GM10847 (cell line): ENCODE measurements around the gene CCT2.

Experiments used
- POLR2A ChIP-seq: IDR thresholded peaks from 2 replicates; pipeline ENCODE4 v1.6.1; 2011; ENCODE audit not compliant: insufficient read length; ENCODE audit errors: extremely low read depth

CCT2 gene

DNA sequence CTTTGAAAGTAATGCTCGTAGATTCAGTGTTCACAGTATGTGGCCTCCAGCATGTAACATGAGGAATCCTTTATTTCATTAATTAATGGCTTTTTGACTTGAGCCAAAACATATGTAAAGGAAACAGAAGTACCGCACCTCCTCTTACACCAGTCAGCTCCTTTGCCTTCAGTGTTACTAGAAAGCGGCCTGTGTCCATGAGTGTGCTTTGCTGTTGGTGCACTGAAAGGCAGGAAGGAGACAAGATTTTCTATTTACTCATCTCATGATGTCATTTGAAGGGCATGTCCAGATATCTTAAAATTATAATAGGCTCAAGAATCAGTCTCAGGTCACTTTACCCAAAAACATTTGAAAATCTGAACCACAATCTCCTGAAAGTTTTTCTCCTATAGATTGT lies 9.9 kb upstream of the CCT2 start:
- no peak for TF ChIP-seq POLR2A

GRCh38 chr12:69578283-69578682 lies 7.0 kb upstream of the CCT2 start:
- TF ChIP-seq POLR2A = no peak

DNA sequence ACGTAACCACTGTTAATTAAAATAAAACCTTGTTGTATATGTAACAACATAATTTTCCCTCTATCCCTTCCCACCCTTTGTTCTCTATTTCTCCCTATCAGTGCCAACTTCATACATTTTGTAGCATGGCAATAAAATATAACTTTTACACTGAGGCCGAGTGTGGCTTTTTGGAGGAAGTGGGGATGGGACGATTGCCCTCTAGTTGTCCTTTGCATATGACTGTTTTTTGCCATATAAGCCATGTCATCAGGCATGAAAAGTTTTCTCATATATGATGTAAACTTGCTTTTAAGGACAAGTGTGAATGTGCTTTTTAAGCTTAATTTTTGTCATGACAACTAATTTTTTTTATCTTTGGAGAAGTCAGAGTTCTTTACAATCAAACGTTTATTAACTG lies 6.2 kb upstream of the CCT2 start:
- TF ChIP-seq POLR2A = no peak

- no peak for TF ChIP-seq POLR2A
These were observed 5.2 kb upstream of the CCT2 start for GRCh38 chr12:69580074-69580473.

DNA sequence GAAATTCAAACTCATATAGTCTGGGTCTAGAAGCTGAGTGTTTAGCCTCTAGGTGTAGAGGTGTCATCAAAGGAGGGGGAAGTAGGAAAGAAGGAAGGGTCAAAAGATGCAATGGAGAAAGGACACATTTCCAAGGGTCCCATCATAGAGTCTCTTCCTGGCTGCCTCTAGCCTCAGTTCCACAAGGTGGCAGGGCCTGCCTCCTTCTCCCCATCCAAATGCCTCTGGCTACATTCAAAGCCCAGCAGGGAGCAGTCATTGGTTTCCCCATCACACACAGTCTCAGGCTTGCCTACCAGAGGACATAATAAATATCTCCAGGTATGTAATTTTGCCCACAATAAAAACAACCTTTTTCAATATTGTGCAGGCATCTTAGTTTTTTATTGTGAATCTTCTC lies 2.1 kb upstream of the CCT2 start:
- no peak for TF ChIP-seq POLR2A

- TF ChIP-seq POLR2A = no peak
These were observed 3.3 kb downstream of the CCT2 start for GRCh38 chr12:69588527-69588926.

DNA sequence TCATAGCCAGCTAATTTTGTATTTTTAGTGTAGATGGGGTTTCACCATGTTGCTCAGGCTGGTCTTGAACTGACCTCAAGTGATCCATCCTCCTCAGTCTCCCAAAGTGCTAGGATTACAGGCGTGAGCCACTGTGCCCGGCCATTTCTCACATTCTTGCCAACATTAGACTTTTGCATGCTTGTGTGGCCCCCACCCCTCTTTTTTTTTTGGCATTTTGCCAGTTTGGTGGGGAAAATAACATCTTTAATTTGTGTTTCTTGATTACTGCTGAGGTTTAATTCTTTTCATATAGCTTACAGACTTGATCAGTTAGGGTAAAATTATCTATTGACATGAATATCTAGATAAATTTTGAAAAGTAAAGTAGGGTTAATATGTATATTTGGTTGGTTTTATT lies 3.8 kb downstream of the CCT2 start:
- TF ChIP-seq POLR2A = no peak

DNA sequence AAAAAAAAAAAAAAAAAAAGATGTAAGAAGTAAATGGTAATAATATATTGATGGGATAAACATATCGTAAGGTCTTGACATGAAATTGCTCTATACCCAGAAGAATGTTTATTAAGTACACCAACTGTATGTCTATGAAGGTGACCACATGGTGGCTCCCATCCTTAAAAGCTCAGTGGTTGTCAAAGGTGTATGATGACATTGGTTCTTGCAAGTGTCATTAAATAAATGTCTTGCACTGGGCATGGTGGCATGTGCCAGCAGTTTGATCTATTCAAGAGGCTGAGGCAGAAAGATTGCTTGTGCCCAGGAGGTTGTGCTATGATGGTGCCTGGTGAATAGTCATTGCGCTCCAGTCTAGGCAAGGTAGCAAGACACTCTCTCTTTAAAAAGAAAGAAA lies 10.4 kb downstream of the CCT2 start:
- no peak for TF ChIP-seq POLR2A

DNA sequence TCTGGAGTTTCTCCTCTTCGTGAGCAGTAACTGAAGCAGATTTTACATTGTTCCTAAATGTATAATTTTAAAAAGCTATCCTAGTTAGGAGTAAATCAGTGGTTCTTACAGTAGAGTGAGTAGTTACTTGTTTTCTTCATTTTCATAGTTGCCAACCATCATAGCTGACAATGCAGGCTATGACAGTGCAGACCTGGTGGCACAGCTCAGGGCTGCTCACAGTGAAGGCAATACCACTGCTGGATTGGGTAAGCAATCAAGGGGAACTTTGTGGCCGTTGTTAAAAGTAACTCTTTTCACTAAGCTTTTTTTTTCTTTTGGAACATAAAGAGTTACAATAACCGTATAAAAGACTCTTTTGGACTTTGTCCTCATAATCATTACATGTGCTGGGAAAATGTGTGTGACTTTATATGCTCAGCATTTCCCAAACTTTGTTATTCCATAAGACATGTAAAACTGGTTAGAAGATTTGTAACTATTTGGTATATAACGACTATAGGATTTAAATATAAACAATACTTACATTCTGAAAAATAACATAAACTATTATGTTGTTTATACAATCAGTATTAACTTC lies 13.0 kb downstream of the CCT2 start:
- no peak for TF ChIP-seq POLR2A

DNA sequence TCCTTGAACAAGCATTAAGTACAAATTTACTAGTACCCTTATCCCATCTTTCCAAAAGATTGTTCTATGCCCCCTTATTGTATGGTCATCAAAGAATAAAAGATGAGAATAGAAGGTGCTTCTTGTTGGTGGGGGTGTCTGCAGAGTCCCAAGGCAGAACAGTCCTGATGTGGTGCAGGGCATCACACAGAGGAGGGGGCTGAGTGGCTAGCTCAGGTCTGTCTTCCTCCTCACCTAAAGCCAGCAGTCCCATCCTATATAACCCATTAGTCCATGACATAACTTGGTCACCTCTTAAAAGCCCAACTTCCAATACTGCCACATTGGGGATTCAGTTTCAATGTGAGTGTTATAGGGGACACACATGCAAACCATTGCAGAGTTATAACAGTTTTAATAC lies 15.5 kb downstream of the CCT2 start:
- no peak for TF ChIP-seq POLR2A

DNA sequence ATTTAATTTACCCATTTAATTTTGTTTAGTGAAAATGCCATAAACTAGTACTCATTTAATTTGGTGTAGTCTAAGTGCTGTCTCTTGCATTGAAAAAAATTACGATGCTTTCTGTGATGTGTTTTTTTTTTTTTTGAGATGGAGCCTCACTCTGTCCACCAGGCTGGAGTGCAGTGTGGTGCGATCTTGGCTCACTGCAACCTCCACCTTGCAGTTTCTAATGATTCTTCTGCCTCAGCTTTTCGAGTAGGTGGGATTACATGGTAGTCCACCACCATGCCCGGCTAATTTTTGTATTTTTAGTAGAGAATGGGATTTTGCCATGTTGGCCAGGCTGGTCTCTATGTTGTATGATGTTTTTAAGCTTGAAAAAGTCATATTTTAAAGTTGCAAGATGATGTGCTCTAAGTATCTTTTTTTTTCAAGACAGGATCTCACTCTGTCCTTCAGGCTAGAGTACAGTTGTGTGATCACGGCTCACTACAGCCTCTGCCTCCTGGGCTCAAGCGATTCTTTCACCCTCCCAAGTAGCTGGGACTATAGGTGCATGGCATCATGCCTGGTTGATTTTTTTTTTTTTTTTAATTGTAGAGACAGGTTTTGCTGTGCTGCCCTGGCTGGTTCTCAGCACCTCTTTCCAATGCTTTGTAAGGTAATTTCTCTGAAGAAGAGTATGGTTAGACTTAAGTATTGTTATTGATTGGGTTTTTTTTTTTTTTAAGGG lies 16.9 kb downstream of the CCT2 start:
- no peak for TF ChIP-seq POLR2A

GRCh38 chr12:69602954-69603353 lies 17.7 kb downstream of the CCT2 start:
- TF ChIP-seq POLR2A = no peak

- TF ChIP-seq POLR2A = no peak
These were observed 22.9 kb downstream of the CCT2 start for GRCh38 chr12:69608114-69608513.

GRCh38 chr12:69610126-69610525 lies 24.9 kb downstream of the CCT2 start:
- no peak for TF ChIP-seq POLR2A

DNA sequence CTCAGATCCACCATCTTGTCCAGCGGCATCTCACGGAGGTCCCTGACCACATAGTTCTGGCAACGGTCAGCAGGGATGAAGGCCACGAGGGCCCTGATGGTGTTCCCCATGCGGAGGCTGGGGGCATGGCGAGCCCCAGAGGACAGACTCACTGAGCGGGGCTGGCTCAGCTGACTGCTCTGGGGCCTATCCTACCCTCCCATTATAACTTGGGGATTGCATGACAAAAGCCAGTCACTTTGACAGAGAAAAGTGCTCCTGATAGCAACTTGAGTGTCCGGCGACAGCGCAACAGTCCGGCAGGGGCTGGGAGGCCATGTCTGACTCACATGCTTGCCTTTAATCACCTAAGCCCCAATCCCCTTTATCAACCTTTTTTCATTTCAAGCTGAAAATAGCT lies 25.5 kb downstream of the CCT2 start, which contains the start of gene LRRC10:
Gene LRRC10, minus strand, starts transcription at position 179 of the 400 bp plus-strand sequence. Its CDS starts 69 bp downstream, at position 110.
- TF ChIP-seq POLR2A = no peak

DNA sequence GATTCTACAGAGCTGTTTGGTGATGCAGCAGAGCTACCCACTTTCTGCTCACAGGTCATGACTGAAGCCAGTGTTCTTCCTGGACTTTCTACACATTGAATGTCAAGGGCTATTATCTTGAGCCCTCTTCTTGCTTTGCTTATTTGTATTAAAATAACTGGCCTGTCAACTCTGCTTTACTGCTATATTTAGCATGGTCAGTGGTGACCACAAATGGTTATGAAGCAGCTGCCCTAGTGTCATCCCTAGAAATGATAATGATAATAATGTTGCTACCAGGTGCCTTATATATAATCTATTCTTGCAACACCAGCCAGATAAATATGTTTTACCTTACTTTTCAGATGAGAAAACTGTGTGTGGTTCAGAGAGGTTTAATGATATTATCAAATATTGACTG lies 28.1 kb downstream of the CCT2 start:
- no peak for TF ChIP-seq POLR2A

GRCh38 chr12:69616025-69616424 lies 30.8 kb downstream of the CCT2 start:
- no peak for TF ChIP-seq POLR2A
